ENCODE measurements around the gene HEG1. TPM values are rescaled to one million over a fixed set of nuclear protein-coding genes. Genes with fewer than 3 reads are reported as not detected.

Gene HEG1
- total and polyA plus RNA-seq, 2 of the 8 experiments (the other 6 are each of a cell fraction or from before 2014, with no cell fraction given): 5.3 to 9.7 TPM

- H4K8ac ChIP-seq (ENCODE audit: extremely low read depth, insufficient read depth, low read length): no peak overlapping the region
- H2BK5ac ChIP-seq (ENCODE audit: low read depth, low read length): no peak overlapping the region
- no peaks in the 10 kb centered on the region; a peak in 2 of 8 replicates for H3K36me3 ChIP-seq (ENCODE audit: control insufficient read depth in 2 of 4, insufficient read depth in 4 of 4, low read length in 3 of 4)
- H3K9ac ChIP-seq (replicated peaks in 1 of 4; ENCODE audit: extremely low read depth in 1 of 4, low read depth in 3 of 4, low read length in 3 of 4): no peak overlapping the region
- H3K4me3 ChIP-seq (ENCODE audit: extremely low read depth in 1 of 4, insufficient read depth in 2 of 4, low read depth in 3 of 4, low read length in 4 of 4): no peak overlapping the region
- no peaks in the 10 kb centered on the region for H3K9me3 ChIP-seq (ENCODE audit: insufficient read depth in 2 of 2, low read depth in 1 of 2, low read length in 1 of 2)
- no peaks in the 10 kb centered on the region for H3K27me3 ChIP-seq (replicated peaks in 1 of 4; ENCODE audit: control insufficient read depth in 3 of 4, extremely low read depth in 1 of 4, insufficient read depth in 3 of 4, low read length in 3 of 4)
- H3K79me1 ChIP-seq (ENCODE audit: low read depth, low read length): no peaks in the 10 kb centered on the region
- ChIA-PET CTCF (ENCODE audit: partially characterized antibody) (no interaction called here), POLR2A (ENCODE audit: partially characterized antibody) (no interaction called here)
- no peak overlapping the region for H2BK12ac ChIP-seq (ENCODE audit: low read depth, low read length)
- H4K5ac ChIP-seq (ENCODE audit: insufficient read length, low read depth, low read length): no peak overlapping the region
- 93% methylated on average over 6 of the region's 6 CpGs; no CpG with 5 or more reads in 1 of the 2 experiments for WGBS, 2 experiments (ENCODE audit: extremely low coverage in 1 of 2, insufficient coverage in 1 of 2, insufficient read length in 1 of 2, insufficient replicate concordance in 2 of 2, low coverage in 1 of 2, low lambda C conversion rate in 2 of 2, missing lambda C conversion rate in 1 of 2)
- H2AFZ ChIP-seq (ENCODE audit: low read length): no peak overlapping the region
- H3K4me1 ChIP-seq (replicated peaks in 1 of 4; ENCODE audit: control insufficient read depth in 3 of 4, insufficient read depth in 4 of 4, low read length in 3 of 4): peaks cover 0 to 5% (median 3%) of the 10 kb centered on the region in 4 experiments; a peak in 3 of 7 replicates
- no peak overlapping the region for H2BK120ac ChIP-seq (replicated peaks; ENCODE audit: low read depth, low read length)
- no peak for DNase-seq (ENCODE audit: low read depth in 1 of 2, low spot score in 2 of 2)
- H3K18ac ChIP-seq (ENCODE audit: extremely low read depth, low read length): no peak overlapping the region
- H3K79me2 ChIP-seq (ENCODE audit: control insufficient read depth in 1 of 2, insufficient read depth in 2 of 2, low read length in 2 of 2): no peaks in the 10 kb centered on the region
- H3K4me2 ChIP-seq (ENCODE audit: insufficient read depth in 1 of 2, low read depth in 2 of 2, low read length in 2 of 2): no peak overlapping the region
- no peak overlapping the region for H2BK15ac ChIP-seq (ENCODE audit: low read length)
- TF ChIP-seq, protein P1, sequence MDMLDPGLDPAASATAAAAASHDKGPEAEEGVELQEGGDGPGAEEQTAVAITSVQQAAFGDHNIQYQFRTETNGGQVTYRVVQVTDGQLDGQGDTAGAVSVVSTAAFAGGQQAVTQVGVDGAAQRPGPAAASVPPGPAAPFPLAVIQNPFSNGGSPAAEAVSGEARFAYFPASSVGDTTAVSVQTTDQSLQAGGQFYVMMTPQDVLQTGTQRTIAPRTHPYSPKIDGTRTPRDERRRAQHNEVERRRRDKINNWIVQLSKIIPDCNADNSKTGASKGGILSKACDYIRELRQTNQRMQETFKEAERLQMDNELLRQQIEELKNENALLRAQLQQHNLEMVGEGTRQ (IDR thresholded peaks at IDR 0.05; ENCODE audit: low read length): no peak
- no peak overlapping the region for H3K14ac ChIP-seq (ENCODE audit: insufficient read length)
- no peak overlapping the region for H3K23ac ChIP-seq (ENCODE audit: insufficient read length)
- no peak for FAIRE-seq
- H2BK20ac ChIP-seq (ENCODE audit: low read length): no peak overlapping the region
- no peaks in the 10 kb centered on the region for H4K20me1 ChIP-seq (replicated peaks in 1 of 2; ENCODE audit: control insufficient read depth in 1 of 2, insufficient read depth in 2 of 2, low read length in 2 of 2)
- H3K27ac ChIP-seq (ENCODE audit: low read depth, low read length): no peak overlapping the region
- H3K56ac ChIP-seq (replicated peaks; ENCODE audit: insufficient read length, low read depth, low read length): no peak overlapping the region
- no peak overlapping the region for H4K91ac ChIP-seq (replicated peaks; ENCODE audit: insufficient read length, low read length)
- H2AK5ac ChIP-seq (ENCODE audit: low read depth, low read length): no peak overlapping the region
- no peak overlapping the region for H3K4ac ChIP-seq (replicated peaks; ENCODE audit: insufficient read length, low read depth, low read length)
- no peaks in the 10 kb centered on the region for H3K23me2 ChIP-seq (ENCODE audit: low read depth, low read length)
These were observed 46.7 kb upstream of the HEG1 start for GRCh38 chr3:125102470-125102869.

All from H1 (cell line).